GM13976 (cell line): ENCODE results near the gene RAB3C.

Experiments
- DNase-seq: peaks from one replicate; pipeline ENCODE4 v3.0.0; 2012; ENCODE audit warnings: low spot score
- in situ Hi-C: fragments of 300-500 bp; cut with MboI; formaldehyde crosslinking; loops from one replicate; pipeline ENCODE4 v1.12.0; 2022; ENCODE audit warnings: low sequenced_read_pairs, mixed read lengths, inconsistent platforms; ENCODE audit not compliant: unreplicated experiment
- TF ChIP-seq, protein P1 (sequence below): IDR thresholded peaks from 2 replicates; pipeline ENCODE4 v1.5.1; 2012; ENCODE audit warnings: borderline replicate concordance, mild to moderate bottlenecking; ENCODE audit not compliant: insufficient read depth; ENCODE audit errors: extremely low read depth, missing control alignments, control extremely low read depth

Gene RAB3C

DNA sequence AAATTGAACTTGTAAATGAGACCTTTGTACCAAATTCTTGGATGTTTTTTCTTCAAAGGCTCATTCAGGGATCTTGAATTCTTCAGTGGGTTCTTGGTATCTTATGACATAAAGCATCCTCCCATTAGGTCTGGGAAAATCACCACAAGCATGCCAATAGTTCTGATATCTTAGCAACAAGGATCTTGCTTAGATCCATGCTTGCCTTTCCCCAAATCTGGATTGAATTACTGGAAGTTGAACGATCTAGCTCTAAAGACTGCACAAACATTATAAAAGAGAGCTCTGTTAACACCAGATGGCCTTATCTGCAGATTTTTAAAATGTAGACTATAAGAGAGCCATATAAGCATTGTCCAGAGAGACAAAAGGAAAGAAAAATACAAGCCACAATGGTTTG is 266.3 kb downstream of the RAB3C start:
- in situ Hi-C loops: loop anchor here (10.0 kb wide), 1 partner anchor 374 kb away; no protein-coding TSS in a partner anchor
- TF ChIP-seq, protein P1, sequence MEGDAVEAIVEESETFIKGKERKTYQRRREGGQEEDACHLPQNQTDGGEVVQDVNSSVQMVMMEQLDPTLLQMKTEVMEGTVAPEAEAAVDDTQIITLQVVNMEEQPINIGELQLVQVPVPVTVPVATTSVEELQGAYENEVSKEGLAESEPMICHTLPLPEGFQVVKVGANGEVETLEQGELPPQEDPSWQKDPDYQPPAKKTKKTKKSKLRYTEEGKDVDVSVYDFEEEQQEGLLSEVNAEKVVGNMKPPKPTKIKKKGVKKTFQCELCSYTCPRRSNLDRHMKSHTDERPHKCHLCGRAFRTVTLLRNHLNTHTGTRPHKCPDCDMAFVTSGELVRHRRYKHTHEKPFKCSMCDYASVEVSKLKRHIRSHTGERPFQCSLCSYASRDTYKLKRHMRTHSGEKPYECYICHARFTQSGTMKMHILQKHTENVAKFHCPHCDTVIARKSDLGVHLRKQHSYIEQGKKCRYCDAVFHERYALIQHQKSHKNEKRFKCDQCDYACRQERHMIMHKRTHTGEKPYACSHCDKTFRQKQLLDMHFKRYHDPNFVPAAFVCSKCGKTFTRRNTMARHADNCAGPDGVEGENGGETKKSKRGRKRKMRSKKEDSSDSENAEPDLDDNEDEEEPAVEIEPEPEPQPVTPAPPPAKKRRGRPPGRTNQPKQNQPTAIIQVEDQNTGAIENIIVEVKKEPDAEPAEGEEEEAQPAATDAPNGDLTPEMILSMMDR: no peak
- no peak for DNase-seq

DNA sequence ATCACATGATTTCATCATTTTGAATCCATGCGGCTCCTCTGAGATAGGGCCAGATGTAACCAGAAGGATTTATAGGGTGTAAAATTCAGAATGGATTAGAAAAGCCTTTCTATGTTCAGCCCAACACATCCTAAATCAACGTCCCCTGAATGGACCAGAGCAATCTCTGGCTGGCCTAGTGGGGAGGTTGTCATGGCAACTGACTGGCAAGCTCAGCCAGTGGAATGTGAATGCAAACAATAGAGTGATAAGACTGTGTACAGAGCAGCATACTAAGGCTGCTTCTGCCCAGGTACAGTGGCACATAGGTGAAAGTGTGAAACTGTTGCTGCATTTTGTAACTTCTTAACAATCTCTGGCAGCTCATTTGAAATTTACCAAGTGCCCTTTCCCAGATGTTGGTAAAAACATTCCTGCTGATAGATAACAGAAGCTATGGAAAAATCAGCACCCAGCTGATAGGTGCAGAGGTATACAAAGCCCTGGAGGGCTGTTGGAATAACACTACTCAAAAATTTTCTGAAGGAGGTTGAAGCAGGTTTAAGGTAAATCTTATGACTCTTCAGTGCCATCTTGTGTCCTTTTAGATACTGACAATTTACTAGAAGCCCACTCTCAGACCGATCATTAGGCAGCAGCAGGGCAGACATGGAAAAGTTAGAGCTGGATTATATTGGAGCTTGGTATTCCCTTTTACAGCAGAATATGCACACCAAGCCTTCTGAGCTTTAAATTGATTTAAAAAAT is 267.2 kb downstream of the RAB3C start:
- in situ Hi-C loops: loop anchor here (10.0 kb wide), 1 partner anchor 375 kb away; no protein-coding TSS in a partner anchor
- TF ChIP-seq, protein P1: peak; percentile 32
- peak; percentile 25 for DNase-seq

DNA sequence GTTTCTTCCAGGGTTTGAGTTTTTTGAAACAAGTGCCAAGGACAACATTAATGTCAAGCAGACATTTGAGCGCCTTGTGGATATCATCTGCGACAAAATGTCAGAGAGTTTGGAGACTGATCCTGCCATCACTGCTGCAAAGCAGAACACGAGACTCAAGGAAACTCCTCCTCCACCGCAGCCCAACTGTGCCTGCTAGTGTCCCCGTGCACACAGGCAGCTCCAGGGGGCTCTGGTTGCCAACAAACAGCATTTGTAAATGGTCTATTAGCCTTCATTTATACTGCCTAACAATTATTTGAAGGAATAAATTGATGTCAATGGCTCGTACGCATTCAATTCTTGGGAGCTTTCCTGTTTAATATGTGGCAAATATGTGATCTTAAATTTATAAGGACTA is 268.3 kb downstream of the RAB3C start:
- in situ Hi-C loops: no loop called here
- DNase-seq: no peak
- TF ChIP-seq, protein P1: no peak

DNA sequence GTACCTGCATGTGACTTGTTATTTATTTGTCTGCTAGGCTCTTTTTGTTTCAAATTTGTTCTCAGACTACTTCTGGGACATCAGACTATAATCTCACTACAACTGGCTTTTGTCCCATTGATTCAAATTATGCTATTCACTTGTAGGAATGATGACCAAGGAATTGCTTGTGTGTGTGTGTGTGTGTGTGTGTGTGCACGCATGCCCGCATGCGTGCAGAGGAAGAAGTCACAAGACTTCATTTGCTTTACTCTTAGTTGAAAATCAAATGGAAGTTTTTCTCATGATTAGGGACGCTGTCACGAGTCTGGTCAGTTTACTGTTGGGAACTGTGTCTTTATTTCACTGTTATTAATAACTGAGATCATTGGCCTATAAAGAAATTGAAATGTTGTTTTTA is 268.7 kb downstream of the RAB3C start:
- DNase-seq: no peak
- in situ Hi-C loops: no loop called here
- TF ChIP-seq, protein P1: no peak

DNA sequence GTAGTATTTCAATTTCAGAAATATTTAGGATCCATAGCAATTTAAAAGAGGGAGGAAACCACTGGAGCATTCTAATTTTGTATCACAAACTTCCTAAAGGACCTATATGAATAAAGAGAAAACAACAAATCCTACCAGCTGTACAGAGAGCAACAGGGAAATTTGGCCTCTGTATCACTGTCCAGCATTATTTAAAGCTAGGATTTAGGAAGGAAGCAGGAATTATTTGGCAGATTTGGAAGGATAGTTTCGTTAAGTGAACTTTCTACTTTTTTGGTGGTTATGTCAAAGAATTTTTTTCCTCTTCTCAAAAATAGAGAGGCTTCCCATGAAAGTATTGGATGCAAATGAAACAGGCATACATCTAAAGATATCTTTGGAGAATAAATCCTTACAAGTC is 269.7 kb downstream of the RAB3C start:
- no peak for DNase-seq
- TF ChIP-seq, protein P1: no peak
- in situ Hi-C loops: no loop called here

DNA sequence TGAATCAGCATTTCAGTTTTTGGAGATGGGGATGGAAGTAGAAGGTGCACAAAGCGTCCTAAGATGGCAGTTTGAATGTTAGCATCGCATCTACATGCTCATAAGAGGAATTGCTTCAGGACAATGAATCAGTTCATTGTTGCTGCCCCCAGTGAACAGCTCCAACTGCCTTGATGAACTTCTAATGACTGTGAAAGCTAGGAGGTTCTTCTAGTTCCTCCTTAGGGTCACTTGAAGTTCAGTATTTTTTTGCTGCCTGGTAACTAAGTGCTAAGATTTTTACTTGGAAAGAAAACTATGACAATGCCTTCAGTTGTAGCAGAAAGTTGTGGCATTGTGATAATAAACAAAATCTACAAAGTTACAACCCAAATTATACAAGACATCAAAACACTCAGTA is 271.6 kb downstream of the RAB3C start:
- in situ Hi-C loops: no loop called here
- TF ChIP-seq, protein P1: no peak
- DNase-seq: no peak
